D721Med (cell line): Measurements from ENCODE around the gene GLB1L.

Experiments
- DNase-seq: peaks from one replicate; pipeline ENCODE4 v3.0.0; 2011; ENCODE audit warnings: low spot score; ENCODE audit not compliant: insufficient read length
- FAIRE-seq: peaks from 2 replicates; lab custom pipeline; 2011; peaks lifted over from hg19 to GRCh38; lab: Jason Lieb, UNC
- CTCF ChIP-seq: IDR thresholded peaks from 2 replicates; pipeline ENCODE4 v1.5.1; 2012; ENCODE audit warnings: mild to moderate bottlenecking, control low read depth; ENCODE audit not compliant: insufficient read depth; ENCODE audit errors: missing control alignments

Gene GLB1L

GRCh38 chr2:219279151-219279915 is 34.1 kb upstream of the GLB1L start, which contains the start of gene DNAJB2:
Gene DNAJB2, plus strand, starts transcription at chr2:219279366. Its CDS starts 468 bp downstream, at chr2:219279834.
- FAIRE-seq (no peak), DNase-seq (peak; percentile 99)
- no peak for TF ChIP-seq CTCF

- no peak for TF ChIP-seq CTCF
- DNase-seq (no peak), FAIRE-seq (no peak)
Observed at GRCh38 chr2:219278655-219279150, 33.5 kb upstream of the GLB1L start.

- TF ChIP-seq CTCF, result peak; percentile 90
- DNase-seq, result no peak
- FAIRE-seq, result no peak
Observed at GRCh38 chr2:219277703-219278654, 32.7 kb upstream of the GLB1L start.

GRCh38 chr2:219274361-219274921 is 29.2 kb upstream of the GLB1L start:
- no peak for FAIRE-seq
- DNase-seq, result no peak
- TF ChIP-seq CTCF, result no peak

GRCh38 chr2:219273937-219274336 is 28.7 kb upstream of the GLB1L start:
- DNase-seq (no peak), FAIRE-seq (no peak)

GRCh38 chr2:219272995-219273394 is 27.8 kb upstream of the GLB1L start:
- no peak for TF ChIP-seq CTCF
- no peak for FAIRE-seq
- no peak for DNase-seq

More at GRCh38 chr2:219273937-219274336, 28.7 kb upstream of the GLB1L start:
- no peak for TF ChIP-seq CTCF
